DOHH2 (cell line): ENCODE measurements around the gene SSBP2.
A peak's percentile ranks its signal among the peaks of the same experiment; 100 is the strongest.

Experiments used
- H3F3A ChIP-seq: fragments of 200-600 bp; sonication (generic), shearing (Covaris generic); 2 replicates; pipeline ENCODE4 v1.6.0; 2016; ENCODE audit warnings: antibody characterized with exemption, mild to moderate bottlenecking; ENCODE audit not compliant: control insufficient read depth, insufficient read depth
- H3K27ac ChIP-seq: fragments of 200-600 bp; sonication (generic); 2 replicates; pipeline ENCODE4 v1.5.1; 2014; ENCODE audit warnings: low read depth, mild to moderate bottlenecking, low read length, moderate library complexity
- H3K27me3 ChIP-seq: fragments of 200-600 bp; sonication (generic); 2 replicates; pipeline ENCODE4 v1.6.1; 2014; ENCODE audit warnings: mild to moderate bottlenecking, low read length, mixed read lengths; ENCODE audit not compliant: control insufficient read depth
- H3K36me3 ChIP-seq: fragments of 200-600 bp; sonication (generic); 2 replicates; pipeline ENCODE4 v1.6.1; 2014; ENCODE audit warnings: mild to moderate bottlenecking, low read length, moderate library complexity, mixed read lengths; ENCODE audit not compliant: control insufficient read depth
- H3K4me1 ChIP-seq: fragments of 200-600 bp; sonication (generic); 2 replicates; pipeline ENCODE4 v1.6.1; 2014; ENCODE audit warnings: mild to moderate bottlenecking, low read length, mixed read lengths; ENCODE audit not compliant: control insufficient read depth
- H3K4me2 ChIP-seq: fragments of 200-600 bp; sonication (generic); 2 replicates; pipeline ENCODE4 v1.6.0; 2014; ENCODE audit warnings: mild to moderate bottlenecking, low read length, moderate library complexity
- H3K4me3 ChIP-seq: fragments of 200-600 bp; sonication (generic); 2 replicates; pipeline ENCODE4 v1.5.1; 2014; ENCODE audit warnings: mild to moderate bottlenecking, low read length, mixed read lengths
- H3K79me2 ChIP-seq: fragments of 200-600 bp; sonication (generic); 2 replicates; pipeline ENCODE4 v1.6.1; 2014; ENCODE audit warnings: mild to moderate bottlenecking, low read length, mixed read lengths; ENCODE audit not compliant: control insufficient read depth
- H3K9me2 ChIP-seq: fragments of 200-600 bp; sonication (generic); replicated peaks from 2 replicates; pipeline ENCODE4 v1.6.1; 2014; ENCODE audit warnings: mild to moderate bottlenecking, low read length, mixed read lengths; ENCODE audit not compliant: control insufficient read depth
- H3K9me3 ChIP-seq: fragments of 200-600 bp; sonication (generic); 2 replicates; pipeline ENCODE4 v1.6.1; 2014; ENCODE audit warnings: antibody characterized with exemption, low read length, mixed read lengths; ENCODE audit not compliant: control insufficient read depth, insufficient read depth
- H4K20me1 ChIP-seq: fragments of 200-600 bp; sonication (generic); 2 replicates; pipeline ENCODE4 v1.6.0; 2014; ENCODE audit warnings: low read depth, mild to moderate bottlenecking, antibody characterized with exemption, low read length, moderate library complexity; ENCODE audit not compliant: control insufficient read depth, insufficient read depth
- CTCF ChIP-seq: fragments of 200-600 bp; sonication (generic); IDR thresholded peaks from one replicate; pipeline ENCODE4 v1.5.1; 2014; ENCODE audit warnings: antibody characterized with exemption, mild to moderate bottlenecking, low read depth, low read length; ENCODE audit not compliant: poor library complexity, severe bottlenecking
- EZH2phosphoT487 ChIP-seq: fragments of 200-600 bp; sonication (generic); IDR thresholded peaks from 2 replicates; pipeline ENCODE4 v1.6.1; 2017; ENCODE audit warnings: borderline replicate concordance, mild to moderate bottlenecking, antibody characterized with exemption, low read length, moderate library complexity, mixed read lengths

Gene SSBP2

DNA sequence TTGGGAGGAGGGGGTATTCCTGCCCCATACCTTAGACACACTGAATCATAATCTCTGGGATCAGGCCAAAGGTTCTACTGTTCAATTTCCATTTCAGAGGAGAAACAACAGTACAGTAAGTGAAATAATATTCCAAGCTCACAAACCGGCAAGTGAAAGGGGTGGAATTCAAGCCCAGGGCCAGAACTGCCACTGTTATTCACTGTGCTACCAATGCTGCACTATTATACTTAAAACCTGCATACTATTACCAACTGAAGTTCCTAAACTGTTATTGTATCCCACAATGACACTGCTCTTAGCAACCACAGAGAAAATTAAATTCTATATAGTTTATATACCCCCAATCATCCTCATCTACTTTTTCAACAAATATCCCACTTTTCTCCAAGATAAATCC is 24.6 kb downstream of the SSBP2 start:
- H3K4me2 ChIP-seq: peak overlapping the region; percentile 15; the same call in 1 of the 2 replicates
- no peak overlapping the region for H3K27ac ChIP-seq
- H3F3A ChIP-seq: no peaks in the 10 kb centered on the region; the same call in 1 of the 2 replicates
- H3K4me1 ChIP-seq: peaks cover 36% of the 10 kb centered on the region
- H3K9me2 ChIP-seq: no peaks in the 10 kb centered on the region
- H3K79me2 ChIP-seq: peaks cover 99% of the 10 kb centered on the region
- no peaks in the 10 kb centered on the region for H3K27me3 ChIP-seq
- peaks cover 9% of the 10 kb centered on the region for H3K36me3 ChIP-seq
- no peak overlapping the region for H3K4me3 ChIP-seq
- TF ChIP-seq CTCF: no peak
- TF ChIP-seq EZH2phosphoT487: no peak
- no peaks in the 10 kb centered on the region for H3K9me3 ChIP-seq
- H4K20me1 ChIP-seq: peaks cover 15% of the 10 kb centered on the region; the same call in 1 of the 2 replicates

- Histone ChIP-seq H3K4me1 (peaks cover 52% of the 10 kb centered on the region), H3K36me3 (peaks cover 15% of the 10 kb centered on the region), H3K9me2 (no peaks in the 10 kb centered on the region), H3K27me3 (no peaks in the 10 kb centered on the region), H3K4me2 (no peak overlapping the region), H4K20me1 (peaks cover 21% of the 10 kb centered on the region; the same call in 1 of the 2 replicates), H3K79me2 (peaks cover 99% of the 10 kb centered on the region), H3K9me3 (no peaks in the 10 kb centered on the region), H3K27ac (no peak overlapping the region), H3K4me3 (no peak overlapping the region), H3F3A (no peaks in the 10 kb centered on the region; the same call in 1 of the 2 replicates)
- no peak for TF ChIP-seq EZH2phosphoT487
- TF ChIP-seq CTCF: no peak
Observed at GRCh38 chr5:81724571-81724970, 26.3 kb downstream of the SSBP2 start.

- H3K4me1 ChIP-seq: peaks cover 56% of the 10 kb centered on the region
- peaks cover 99% of the 10 kb centered on the region for H3K79me2 ChIP-seq
- no peaks in the 10 kb centered on the region; the same call in 1 of the 2 replicates for H3F3A ChIP-seq
- H3K36me3 ChIP-seq: peaks cover 17% of the 10 kb centered on the region
- no peaks in the 10 kb centered on the region for H3K27me3 ChIP-seq
- H3K4me3 ChIP-seq: no peak overlapping the region
- TF ChIP-seq EZH2phosphoT487: no peak
- H3K9me3 ChIP-seq: no peaks in the 10 kb centered on the region
- H3K9me2 ChIP-seq: no peaks in the 10 kb centered on the region
- H3K4me2 ChIP-seq: no peak overlapping the region
- H4K20me1 ChIP-seq: peaks cover 21% of the 10 kb centered on the region; the same call in 1 of the 2 replicates
- no peak overlapping the region for H3K27ac ChIP-seq
Observed at GRCh38 chr5:81724108-81724507, 26.8 kb downstream of the SSBP2 start.

DNA sequence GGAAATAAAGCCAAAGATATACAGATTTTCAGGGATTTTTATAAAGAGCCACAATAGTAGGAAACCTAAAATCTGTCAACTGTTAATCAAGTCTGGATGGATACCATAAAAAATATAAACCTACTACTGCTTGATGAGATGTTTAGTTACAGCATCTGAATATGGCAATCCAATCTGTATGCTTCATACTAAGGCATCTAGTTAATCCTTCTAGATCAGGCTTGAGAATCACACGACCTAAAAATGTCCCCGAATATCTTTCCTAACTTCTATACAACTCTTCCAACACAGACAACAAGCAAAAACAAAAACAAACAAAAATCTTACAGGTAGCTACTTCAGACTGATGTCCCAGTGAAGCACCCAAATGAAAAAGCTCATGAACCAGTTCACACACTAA is 29.8 kb downstream of the SSBP2 start:
- no peak for TF ChIP-seq CTCF
- no peak for TF ChIP-seq EZH2phosphoT487
- H3K9me3 ChIP-seq: no peaks in the 10 kb centered on the region
- H3K4me3 ChIP-seq: no peak overlapping the region
- H3K79me2 ChIP-seq: peaks cover 100% of the 10 kb centered on the region
- H3K4me1 ChIP-seq: peaks cover 60% of the 10 kb centered on the region
- H3K27ac ChIP-seq: no peak overlapping the region
- no peaks in the 10 kb centered on the region for H3K9me2 ChIP-seq
- H3F3A ChIP-seq: no peaks in the 10 kb centered on the region; the same call in 1 of the 2 replicates
- no peak overlapping the region for H3K4me2 ChIP-seq
- peaks cover 22% of the 10 kb centered on the region for H3K36me3 ChIP-seq
- no peaks in the 10 kb centered on the region for H3K27me3 ChIP-seq
- peaks cover 16% of the 10 kb centered on the region; the same call in 1 of the 2 replicates for H4K20me1 ChIP-seq
